Measurements from ENCODE around the gene WDR5B.
A peak's percentile ranks its signal among the peaks of the same experiment; 100 is the strongest.
"Not testable (repeated sequence)": the region's sequence is repeated elsewhere in the genome, so short reads cannot be mapped to it uniquely, and the experiment has no call there.

WDR5B gene

DNA sequence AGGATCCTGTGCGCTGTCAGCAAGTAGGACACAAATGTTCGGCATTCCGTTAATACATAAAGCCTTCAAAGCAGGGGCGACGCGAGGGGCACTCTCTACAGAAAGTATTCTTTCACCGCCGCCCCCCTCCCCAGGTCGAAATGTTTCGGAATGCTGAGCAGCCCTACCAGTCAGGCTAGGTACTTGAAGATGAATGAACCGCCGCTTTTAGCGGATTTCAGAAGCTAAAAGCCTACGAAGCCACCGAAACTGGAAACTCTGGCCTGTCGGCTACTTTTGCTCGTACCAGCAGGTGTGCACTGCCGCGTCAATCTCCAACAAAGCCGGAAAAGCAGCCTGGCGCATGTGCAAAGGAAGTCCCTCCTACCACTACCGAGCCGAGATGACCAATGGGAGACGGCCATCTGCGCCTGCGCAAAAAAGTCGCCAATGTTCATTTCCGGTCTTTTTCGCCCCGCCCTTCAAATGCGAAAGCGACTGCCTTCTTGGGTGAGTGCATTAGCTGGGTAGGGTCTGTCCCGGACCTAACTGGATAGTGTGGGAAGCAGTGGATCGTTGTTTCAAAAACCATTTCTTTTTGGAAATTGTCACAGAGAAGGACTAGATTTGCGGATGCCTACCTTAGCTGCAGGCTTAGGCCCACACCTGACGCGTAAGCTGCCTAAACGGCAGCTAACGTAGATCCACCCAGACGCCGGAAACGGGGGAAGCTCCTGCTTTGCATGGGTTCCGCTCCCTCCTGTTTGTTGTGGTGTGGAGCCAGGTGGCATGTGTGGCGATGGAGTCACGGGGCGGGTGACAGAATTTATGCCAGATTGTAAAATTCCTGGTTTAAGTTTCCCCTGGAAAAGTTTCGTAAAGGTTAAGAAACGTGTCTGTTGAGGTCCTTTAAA is at the start of gene WDR5B:
Gene WDR5B, minus strand, starts transcription at position 301 of the 893 bp plus-strand sequence. CDS start 534 bp downstream, outside the sequence.
- Histone ChIP-seq H3K27me3 (no peaks in the 10 kb centered on the region), H4K20me1 (peaks cover 0 to 5% (median 0%) of the 10 kb centered on the region in 11 experiments; a peak in 1 of 22 replicates), H3K9me3 (replicated peaks in 1 of 11) (no peaks in the 10 kb centered on the region), H3K9ac (peak within 1 kb of the TSS; percentile 80 to 89 (median 84)), H3K4me1 (peaks cover 19 to 47% (median 33%) of the 10 kb centered on the region in 10 experiments), H3K4me2 (peak within 1 kb of the TSS; percentile 81 to 98 (median 89)), H3K36me3 (peaks cover 4 to 28% (median 20%) of the 10 kb centered on the region in 11 experiments; a peak in 16 of 22 replicates), H3K27ac (peak within 1 kb of the TSS; percentile 79 to 90 (median 83)), H3K4me3 (peak within 1 kb of the TSS; percentile 76 to 90 (median 84))
- no peak for TF ChIP-seq Cebpa-rat (IDR thresholded peaks at IDR 0.05)

DNA sequence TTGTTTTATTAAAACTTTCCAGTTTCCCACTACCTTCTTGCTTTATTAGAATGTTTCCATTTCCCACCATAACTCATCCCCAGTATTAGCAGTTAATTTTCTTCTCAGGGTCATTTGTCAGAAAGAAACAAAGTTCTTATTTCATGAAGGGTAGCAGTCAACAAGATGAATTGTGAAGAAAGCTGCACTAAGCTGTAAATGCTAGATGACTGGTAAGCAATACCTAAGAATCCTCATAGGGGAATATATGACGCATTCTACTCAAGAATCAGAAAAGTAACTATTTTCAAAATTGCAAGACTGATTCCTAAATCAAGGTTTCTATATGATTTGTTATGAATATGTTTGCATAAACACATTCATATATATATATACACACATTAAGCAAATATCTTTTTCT is 48.8 kb upstream of the WDR5B start:
- H3K27ac ChIP-seq: no peak overlapping the region
- no peak overlapping the region for H3K9ac ChIP-seq
- no peak overlapping the region for H3K4me3 ChIP-seq
- no peak for TF ChIP-seq Cebpa-rat (IDR thresholded peaks at IDR 0.05)
- peaks cover 0 to 7% (median 2%) of the 10 kb centered on the region in 10 experiments; a peak in 9 of 20 replicates for H3K4me1 ChIP-seq
- H3K4me2 ChIP-seq: no peak overlapping the region
- H3K9me3 ChIP-seq (replicated peaks in 1 of 11): no peaks in the 10 kb centered on the region
- peaks cover 81 to 92% (median 83%) of the 10 kb centered on the region in 11 experiments for H3K36me3 ChIP-seq
- peaks cover 19 to 92% (median 42%) of the 10 kb centered on the region in 11 experiments; a peak in 20 of 22 replicates for H4K20me1 ChIP-seq
- no peaks in the 10 kb centered on the region for H3K27me3 ChIP-seq

DNA sequence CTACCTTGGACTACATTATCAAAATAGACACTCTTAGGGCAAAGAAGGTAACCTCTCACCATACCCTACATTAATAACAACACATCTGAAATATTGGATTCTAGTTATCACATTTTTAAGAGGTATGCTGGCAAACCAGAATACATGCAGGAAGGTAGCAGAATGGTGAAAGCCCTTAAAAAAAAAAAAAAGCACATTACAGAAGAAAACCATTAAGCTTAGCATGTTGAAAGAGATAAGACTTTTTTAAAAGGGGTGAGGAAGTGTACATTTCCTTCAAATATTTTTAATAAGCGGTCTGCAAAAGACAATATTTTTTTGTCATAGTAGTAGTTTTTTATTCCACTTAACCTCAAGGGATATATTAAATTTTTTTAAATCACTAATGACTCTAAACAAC is 46.5 kb upstream of the WDR5B start:
- Histone ChIP-seq H3K4me3 (no peak overlapping the region), H3K36me3 (peaks cover 90 to 100% (median 98%) of the 10 kb centered on the region in 11 experiments), H3K4me2 (no peak overlapping the region), H3K27me3 (no peaks in the 10 kb centered on the region), H3K4me1 (no peaks in the 10 kb centered on the region), H3K9ac (no peak overlapping the region), H4K20me1 (peaks cover 4 to 91% (median 27%) of the 10 kb centered on the region in 11 experiments; a peak in 17 of 22 replicates), H3K9me3 (replicated peaks in 1 of 11) (no peaks in the 10 kb centered on the region), H3K27ac (no peak overlapping the region)
- TF ChIP-seq Cebpa-rat (IDR thresholded peaks at IDR 0.05): no peak

DNA sequence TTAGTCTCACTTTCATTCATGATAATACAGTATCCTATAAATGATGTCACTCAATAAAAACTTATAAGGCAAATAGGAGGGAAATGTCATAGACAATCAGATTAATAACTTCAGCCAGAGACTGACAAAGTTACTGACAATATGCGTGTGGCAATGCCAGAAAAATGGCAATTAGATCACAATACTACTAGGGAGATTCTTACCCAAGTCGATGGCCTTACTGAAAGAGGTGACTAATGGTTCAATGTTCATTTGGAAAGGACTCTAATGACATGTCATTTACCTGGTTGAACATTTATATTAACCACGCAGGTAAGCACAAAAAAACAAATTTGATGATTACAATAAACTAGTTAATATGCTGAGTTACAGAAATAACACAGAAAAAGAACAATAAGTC is 45.9 kb upstream of the WDR5B start:
- no peak overlapping the region for H3K9ac ChIP-seq
- H3K4me3 ChIP-seq: no peak overlapping the region
- peaks cover 4 to 86% (median 27%) of the 10 kb centered on the region in 11 experiments; a peak in 17 of 22 replicates for H4K20me1 ChIP-seq
- H3K9me3 ChIP-seq (replicated peaks in 1 of 11): no peaks in the 10 kb centered on the region
- no peak for TF ChIP-seq Cebpa-rat (IDR thresholded peaks at IDR 0.05)
- no peaks in the 10 kb centered on the region for H3K4me1 ChIP-seq
- no peak overlapping the region for H3K4me2 ChIP-seq
- no peaks in the 10 kb centered on the region for H3K27me3 ChIP-seq
- H3K27ac ChIP-seq: no peak overlapping the region
- peaks cover 90 to 100% (median 98%) of the 10 kb centered on the region in 11 experiments for H3K36me3 ChIP-seq

DNA sequence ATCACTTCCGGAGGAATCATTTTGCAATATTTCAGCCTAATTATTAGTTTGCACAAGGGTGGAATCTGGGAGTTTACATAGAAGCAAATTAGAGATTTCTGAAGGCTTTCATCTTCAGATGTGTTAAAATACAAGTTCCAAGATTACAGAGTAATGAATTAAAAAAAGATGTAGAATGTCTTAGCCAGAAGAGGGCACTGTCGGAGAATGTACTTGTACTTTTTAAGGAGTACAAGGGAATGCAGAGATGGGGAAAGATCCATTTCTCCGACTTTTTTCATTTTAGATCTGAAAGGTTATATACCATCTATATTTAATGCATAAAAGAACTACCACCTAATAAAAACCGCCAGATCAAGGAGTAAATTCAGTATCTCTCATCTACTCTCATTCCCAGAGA is 43.1 kb upstream of the WDR5B start:
- no peak for TF ChIP-seq Cebpa-rat (IDR thresholded peaks at IDR 0.05)
- no peaks in the 10 kb centered on the region for H3K27me3 ChIP-seq
- no peak overlapping the region for H3K4me3 ChIP-seq
- no peaks in the 10 kb centered on the region for H3K4me1 ChIP-seq
- H4K20me1 ChIP-seq: peaks cover 4 to 62% (median 21%) of the 10 kb centered on the region in 11 experiments; a peak in 15 of 22 replicates
- H3K4me2 ChIP-seq: no peak overlapping the region
- no peak overlapping the region for H3K27ac ChIP-seq
- no peak overlapping the region for H3K9ac ChIP-seq
- H3K9me3 ChIP-seq (replicated peaks in 1 of 11): no peaks in the 10 kb centered on the region
- H3K36me3 ChIP-seq: peaks cover 88 to 100% (median 98%) of the 10 kb centered on the region in 11 experiments

DNA sequence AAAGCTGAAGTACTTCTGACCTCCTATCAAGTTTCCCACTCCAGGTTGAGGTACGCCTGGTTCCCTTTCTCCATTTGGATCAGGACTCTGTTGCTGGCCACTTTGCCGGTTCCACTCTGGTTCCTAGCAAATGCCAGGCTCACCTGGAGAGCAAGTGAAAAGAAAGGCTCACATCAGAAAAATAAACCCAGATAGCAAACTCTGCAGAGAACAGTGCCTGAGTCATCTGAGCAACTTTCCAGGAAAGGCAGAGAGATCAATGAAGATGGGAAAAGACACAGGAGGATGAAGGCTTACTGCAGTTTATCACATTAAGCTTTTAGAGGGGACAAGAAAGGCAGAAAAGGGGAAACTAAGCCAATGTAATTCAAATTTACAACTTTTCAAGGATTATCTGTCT is 41.8 kb upstream of the WDR5B start:
- no peak overlapping the region for H3K9ac ChIP-seq
- no peak overlapping the region for H3K27ac ChIP-seq
- H3K36me3 ChIP-seq: peaks cover 89 to 100% (median 98%) of the 10 kb centered on the region in 11 experiments
- no peaks in the 10 kb centered on the region for H3K27me3 ChIP-seq
- H3K4me2 ChIP-seq: no peak overlapping the region
- H3K4me1 ChIP-seq: no peaks in the 10 kb centered on the region
- H3K4me3 ChIP-seq: no peak overlapping the region
- no peak for TF ChIP-seq Cebpa-rat (IDR thresholded peaks at IDR 0.05)
- no peaks in the 10 kb centered on the region for H3K9me3 ChIP-seq (replicated peaks in 1 of 11)
- peaks cover 4 to 53% (median 20%) of the 10 kb centered on the region in 11 experiments; a peak in 15 of 22 replicates for H4K20me1 ChIP-seq

DNA sequence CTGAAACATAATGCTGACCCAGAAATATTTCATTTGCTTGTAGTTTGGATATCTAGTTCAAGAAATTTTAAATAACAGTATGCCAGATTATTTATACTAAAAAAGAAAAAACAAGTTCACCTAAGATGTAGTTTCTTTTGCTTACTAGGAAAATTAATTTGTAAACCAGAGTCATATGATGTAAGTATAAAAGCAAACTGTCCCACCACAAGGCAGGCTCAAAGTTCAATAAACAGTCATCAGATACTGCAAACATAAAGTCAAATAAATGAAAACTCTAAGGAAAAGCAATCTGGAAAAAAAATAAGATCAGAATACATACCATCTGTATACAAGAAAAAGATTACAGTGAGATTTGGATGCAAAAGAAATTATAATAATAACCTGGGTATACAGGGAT is 40.2 kb upstream of the WDR5B start:
- H3K9ac ChIP-seq: no peak overlapping the region
- no peaks in the 10 kb centered on the region for H3K4me1 ChIP-seq
- no peak overlapping the region for H3K4me3 ChIP-seq
- H3K9me3 ChIP-seq (replicated peaks in 1 of 11): no peaks in the 10 kb centered on the region
- H3K27me3 ChIP-seq: no peaks in the 10 kb centered on the region
- H3K36me3 ChIP-seq: peaks cover 86 to 97% (median 95%) of the 10 kb centered on the region in 11 experiments
- no peak overlapping the region for H3K27ac ChIP-seq
- TF ChIP-seq Cebpa-rat (IDR thresholded peaks at IDR 0.05): no peak
- H3K4me2 ChIP-seq: no peak overlapping the region
- H4K20me1 ChIP-seq: peaks cover 4 to 44% (median 15%) of the 10 kb centered on the region in 11 experiments; a peak in 14 of 22 replicates

DNA sequence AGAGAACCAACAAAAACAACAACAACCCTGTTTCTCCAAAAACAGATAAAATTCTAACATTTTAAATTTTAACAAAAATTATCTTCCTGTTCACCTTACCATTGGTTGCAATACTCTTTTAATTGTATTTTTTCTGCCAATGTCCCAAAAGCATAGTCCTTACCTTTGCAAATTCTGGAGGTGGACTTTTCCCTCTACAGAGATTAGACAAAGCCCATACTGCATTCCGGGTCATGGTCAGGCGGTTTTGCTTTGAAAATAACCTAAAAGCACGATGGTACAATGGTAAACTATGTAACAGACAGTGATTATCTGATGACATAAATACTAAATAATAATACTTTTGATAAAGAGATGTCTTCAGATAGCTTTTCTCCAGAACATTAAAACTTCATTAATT is 35.5 kb upstream of the WDR5B start:
- Histone ChIP-seq H3K4me2 (no peak overlapping the region), H3K4me3 (no peak overlapping the region), H3K27ac (no peak overlapping the region), H3K9ac (no peak overlapping the region), H4K20me1 (peaks cover 0 to 25% (median 0%) of the 10 kb centered on the region in 11 experiments; a peak in 5 of 22 replicates), H3K36me3 (peaks cover 81 to 93% (median 86%) of the 10 kb centered on the region in 11 experiments), H3K9me3 (replicated peaks in 1 of 11) (peaks cover 0 to 16% (median 13%) of the 10 kb centered on the region in 11 experiments; a peak in 12 of 22 replicates), H3K4me1 (peaks cover 0 to 7% (median 0%) of the 10 kb centered on the region in 10 experiments; a peak in 2 of 20 replicates), H3K27me3 (no peaks in the 10 kb centered on the region)
- no peak for TF ChIP-seq Cebpa-rat (IDR thresholded peaks at IDR 0.05)

DNA sequence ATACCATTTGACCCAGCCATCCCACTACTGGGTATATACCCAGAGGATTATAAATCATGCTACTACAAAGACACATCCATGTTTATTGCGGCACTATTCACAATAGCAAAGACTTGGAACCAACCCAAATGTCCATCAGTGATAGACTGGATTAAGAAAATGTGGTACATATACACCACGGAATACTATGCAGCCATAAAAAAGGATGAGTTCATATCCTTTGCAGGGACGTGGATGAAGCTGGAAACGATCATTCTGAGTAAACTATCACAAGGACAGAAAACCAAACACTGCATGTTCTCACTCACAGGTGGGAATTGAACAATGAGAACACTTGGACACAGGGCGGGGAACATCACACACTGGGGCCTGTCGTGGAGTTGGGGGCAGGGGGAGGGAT is 32.4 kb upstream of the WDR5B start:
- Histone ChIP-seq H3K9me3 (replicated peaks in 1 of 11) (peaks cover 18 to 37% (median 33%) of the 10 kb centered on the region in 11 experiments; a peak in 21 of 22 replicates), H4K20me1 (peaks cover 0 to 29% (median 0%) of the 10 kb centered on the region in 11 experiments; a peak in 6 of 22 replicates), H3K36me3 (peaks cover 77 to 92% (median 87%) of the 10 kb centered on the region in 11 experiments)
- not testable (repeated sequence) for H3K4me2 ChIP-seq, H3K9ac ChIP-seq, H3K27me3 ChIP-seq, H3K4me1 ChIP-seq, H3K4me3 ChIP-seq, H3K27ac ChIP-seq

DNA sequence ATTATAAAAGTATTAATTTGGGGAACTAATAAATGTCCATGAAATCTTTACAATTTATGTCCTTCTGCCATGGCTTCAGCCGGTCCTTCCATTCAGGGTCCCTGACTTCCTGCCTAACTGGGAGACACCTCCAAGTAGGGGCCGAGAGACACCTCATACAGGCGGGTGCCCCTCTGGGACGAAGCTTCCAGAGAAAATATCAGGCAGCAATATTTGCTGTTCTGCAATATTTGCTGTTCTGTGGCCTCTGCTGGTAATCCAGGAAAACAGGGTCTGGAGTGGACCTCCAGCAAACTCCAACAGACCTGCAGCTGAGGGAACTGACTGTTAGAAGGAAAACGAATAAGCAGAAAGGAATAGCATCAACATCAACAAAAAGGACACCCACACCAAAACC is 28.6 kb upstream of the WDR5B start:
- not testable (repeated sequence) for H3K4me2 ChIP-seq, H3K27ac ChIP-seq, H3K9ac ChIP-seq, H3K4me1 ChIP-seq, H3K27me3 ChIP-seq, H3K4me3 ChIP-seq
- Histone ChIP-seq H4K20me1 (peaks cover 0 to 30% (median 5%) of the 10 kb centered on the region in 11 experiments; a peak in 7 of 22 replicates), H3K9me3 (replicated peaks in 1 of 11) (peaks cover 18 to 35% (median 33%) of the 10 kb centered on the region in 11 experiments; a peak in 21 of 22 replicates), H3K36me3 (peaks cover 80 to 95% (median 90%) of the 10 kb centered on the region in 11 experiments)

DNA sequence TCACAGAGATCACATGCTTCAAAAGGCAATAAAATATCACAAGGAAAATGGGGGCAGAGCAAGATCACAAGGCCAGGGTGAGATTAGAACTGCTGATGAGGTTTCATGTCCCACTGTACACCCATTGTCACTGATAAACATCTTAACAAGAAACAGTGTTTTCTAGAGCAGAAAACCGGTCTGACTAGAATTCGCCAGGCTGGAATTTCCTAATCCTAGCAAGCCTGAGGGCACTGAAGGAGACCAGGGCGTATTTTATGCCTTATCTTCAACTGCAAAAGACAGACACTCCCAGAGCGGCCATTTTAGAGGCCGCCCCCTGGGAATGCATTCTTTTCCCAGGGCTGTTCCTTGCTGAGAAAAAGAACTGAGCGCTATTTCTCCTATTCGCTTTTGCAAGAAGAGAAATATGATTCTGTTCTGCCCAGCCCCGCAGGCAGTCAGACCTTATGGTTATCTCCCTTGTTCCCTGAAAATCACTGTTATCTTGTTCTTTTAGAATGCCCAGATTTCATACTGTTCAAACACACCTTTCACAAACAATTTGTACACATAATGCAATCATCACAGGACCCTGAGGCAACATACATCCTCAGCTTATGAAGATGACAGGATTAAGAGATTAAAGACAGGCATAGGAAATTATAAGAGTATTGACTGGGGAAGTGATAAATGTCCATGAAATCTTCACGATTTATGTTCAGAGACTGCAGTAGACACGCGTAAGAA is 28.1 kb upstream of the WDR5B start:
- not testable (repeated sequence) for H3K27me3 ChIP-seq, H3K4me3 ChIP-seq, H3K9ac ChIP-seq, H3K4me1 ChIP-seq, H3K27ac ChIP-seq, H3K4me2 ChIP-seq
- peaks cover 0 to 33% (median 5%) of the 10 kb centered on the region in 11 experiments; a peak in 7 of 22 replicates for H4K20me1 ChIP-seq
- peaks cover 80 to 95% (median 90%) of the 10 kb centered on the region in 11 experiments for H3K36me3 ChIP-seq
- H3K9me3 ChIP-seq (replicated peaks in 1 of 11): peaks cover 23 to 36% (median 29%) of the 10 kb centered on the region in 11 experiments
